Esophagus squamous epithelium (tissue), 5 donors: ENCODE data around the gene SLC35F3. TPM values are rescaled to one million over a fixed set of nuclear protein-coding genes. Genes with fewer than 3 reads are reported as not detected.

Experiments
- DNase-seq: peaks from one replicate; lab custom pipeline; 2025; lab: John Stamatoyannopoulos, UW
- H3K27ac ChIP-seq, 4 donors: fragments of 200-600 bp; sonication (generic); one replicate each; pipeline ENCODE4 v1.5.1; 2016 to 2019; ENCODE audit warnings: mild to moderate bottlenecking in 1 of 4
- H3K27me3 ChIP-seq, 4 donors: fragments of 200-600 bp; sonication (generic); 1 replicate in 3 of 4; 2 replicates in 1 of 4; pipeline versions ENCODE4 v1.5.1 to v1.6.0; 2017 to 2021; ENCODE audit warnings: antibody characterized with exemption in 1 of 4
- H3K36me3 ChIP-seq, 3 donors: fragments of 200-600 bp; sonication (generic); one replicate each; pipeline ENCODE4 v1.5.1; 2016 to 2019
- H3K4me1 ChIP-seq, 3 donors: fragments of 200-600 bp; sonication (generic); one replicate each; pipeline ENCODE4 v1.5.1; 2017 to 2019
- H3K4me3 ChIP-seq, 4 donors: fragments of 200-600 bp; sonication (generic); 1 replicate in 3 of 4; 2 replicates in 1 of 4; pipeline ENCODE4 v1.5.1; 2016 to 2019; ENCODE audit warnings: mild to moderate bottlenecking in 2 of 4, moderate library complexity in 1 of 4
- H3K9me3 ChIP-seq, 3 donors: fragments of 200-600 bp; sonication (generic); one replicate each; pipeline ENCODE4 v1.5.1; 2016 to 2019
- CTCF ChIP-seq, 6 experiments: fragments of 450-650 bp in 4 of 6; fragments of 200-600 bp in 2 of 6; sonication (generic) in 2 of 6; IDR thresholded peaks; one replicate each; pipeline ENCODE4 v1.5.1; 2016 to 2019; ENCODE audit warnings: antibody characterized with exemption in 6 of 6, mild to moderate bottlenecking in 4 of 6, moderate library complexity in 4 of 6
- POLR2A ChIP-seq, 4 donors: fragments of 450-650 bp; IDR thresholded peaks; one replicate each; pipeline ENCODE4 v1.6.1; 2017; ENCODE audit warnings: antibody characterized with exemption in 4 of 4, mild to moderate bottlenecking in 4 of 4, moderate library complexity in 3 of 4
- WGBS, 2 donors: methylation state at CpG; one replicate each; pipeline ENCODE4 v1.1.5; 2018; 5-methylcytosine and 5-hydroxymethylcytosine counted together
- intact Hi-C: fragments of 100-400 bp; cut with DNase I; formaldehyde crosslinking; loops from one replicate; pipeline ENCODE4 v1.15.0; 2022
- total RNA-seq, 4 donors: library from RNA; depleted of rRNA; stranded (reverse); fragments of >200 nt; gene quantifications; one replicate each; pipeline ENCODE4 v1.1.0, GENCODE V29; 2016
- donor health status: DM: yes; HTN: yes; CAD: no.

Gene SLC35F3
- total RNA-seq, 4 donors from 2014 or later, result 0.13 to 0.99 (median 0.55) TPM

DNA sequence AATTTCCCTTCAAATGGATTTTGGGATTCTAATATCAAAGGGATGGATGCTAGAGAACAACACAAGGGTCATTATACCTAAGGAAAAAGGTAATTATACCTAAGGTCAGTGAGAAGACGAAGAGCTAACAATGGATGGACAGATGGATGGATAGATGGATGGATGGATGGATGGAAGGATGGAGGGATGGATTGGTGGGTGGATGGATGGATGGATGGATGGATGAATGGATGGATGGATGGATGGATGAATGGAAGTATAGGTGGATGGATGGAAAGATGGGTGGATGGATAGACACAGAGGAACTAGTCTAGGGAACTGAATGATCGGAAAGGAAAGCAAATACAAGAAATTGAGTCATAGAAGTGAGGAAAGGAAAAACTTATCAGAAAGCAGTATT lies 34.0 kb downstream of the SLC35F3 start:
- Histone ChIP-seq H3K4me3 (no peak overlapping the region), H3K9me3 (no peaks in the 10 kb centered on the region), H3K4me1 (no peaks in the 10 kb centered on the region), H3K27ac (no peak overlapping the region), H3K36me3 (no peaks in the 10 kb centered on the region), H3K27me3 (peaks cover 0 to 9% (median 0%) of the 10 kb centered on the region in 4 donors)
- intact Hi-C loops, result no loop called here
- 71 to 76% methylated on average over 2 of the region's 2 CpGs for WGBS, 2 donors
- no peak for TF ChIP-seq POLR2A (IDR thresholded peaks at IDR 0.05)
- TF ChIP-seq CTCF (IDR thresholded peaks at IDR 0.05), result no peak
- no peak for DNase-seq

DNA sequence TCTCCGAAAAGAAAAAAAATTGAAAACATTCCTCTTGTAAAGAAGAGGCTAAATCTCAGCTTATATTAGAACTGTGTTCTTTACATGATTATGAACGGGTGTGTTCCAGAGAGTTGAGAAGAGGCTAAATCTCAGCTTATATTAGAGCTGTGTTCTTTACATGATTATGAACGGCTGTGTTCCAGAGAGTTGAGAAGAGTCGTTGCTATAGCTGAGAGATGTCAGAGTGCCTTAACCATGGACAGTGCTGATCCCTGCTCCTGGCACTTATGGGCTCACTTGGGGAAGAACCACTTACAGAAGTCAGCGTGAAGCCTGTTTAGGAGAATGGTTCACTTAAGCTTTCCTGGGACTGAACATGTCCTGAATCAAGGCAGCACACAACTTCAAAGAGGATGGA lies 35.0 kb downstream of the SLC35F3 start:
- no peaks in the 10 kb centered on the region for H3K4me1 ChIP-seq
- DNase-seq, result no peak
- peaks cover 0 to 9% (median 0%) of the 10 kb centered on the region in 4 donors for H3K27me3 ChIP-seq
- TF ChIP-seq CTCF (IDR thresholded peaks at IDR 0.05) (no peak), POLR2A (IDR thresholded peaks at IDR 0.05) (no peak)
- H3K9me3 ChIP-seq, result no peaks in the 10 kb centered on the region
- WGBS, 2 donors, result 71 to 89% methylated on average over 5 of the region's 5 CpGs
- no peak overlapping the region for H3K4me3 ChIP-seq
- intact Hi-C loops, result no loop called here
- H3K27ac ChIP-seq, result no peak overlapping the region
- no peaks in the 10 kb centered on the region for H3K36me3 ChIP-seq

DNA sequence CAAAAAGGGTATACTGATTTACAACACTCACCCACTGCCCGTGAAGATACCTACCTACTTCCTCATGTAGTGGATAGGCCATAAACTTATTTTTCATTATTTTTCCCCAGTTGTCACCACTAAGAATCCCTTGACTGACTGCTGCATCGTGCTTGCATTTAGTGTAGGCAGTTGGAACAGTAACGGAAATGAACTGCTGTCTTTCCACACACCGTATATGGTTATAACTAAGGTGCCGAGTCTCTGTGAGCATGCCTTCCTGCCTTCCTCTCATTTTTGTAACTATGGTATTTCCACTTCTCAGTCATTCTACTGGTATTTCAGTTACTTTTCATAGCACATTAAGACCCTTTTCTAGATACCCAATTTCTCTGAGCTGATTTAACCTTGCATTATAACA lies 36.4 kb downstream of the SLC35F3 start:
- H3K9me3 ChIP-seq, result no peaks in the 10 kb centered on the region
- DNase-seq, result no peak
- H3K4me3 ChIP-seq, result no peak overlapping the region
- H3K27ac ChIP-seq, result no peak overlapping the region
- no peaks in the 10 kb centered on the region for H3K4me1 ChIP-seq
- TF ChIP-seq POLR2A (IDR thresholded peaks at IDR 0.05) (no peak), CTCF (IDR thresholded peaks at IDR 0.05) (no peak)
- H3K27me3 ChIP-seq, result peaks cover 0 to 9% (median 0%) of the 10 kb centered on the region in 4 donors
- intact Hi-C loops, result no loop called here
- no peaks in the 10 kb centered on the region for H3K36me3 ChIP-seq
- 76 to 82% methylated on average over 5 of the region's 5 CpGs for WGBS, 2 donors

- DNase-seq, result no peak
- Histone ChIP-seq H3K9me3 (no peaks in the 10 kb centered on the region), H3K36me3 (no peaks in the 10 kb centered on the region), H3K27me3 (no peaks in the 10 kb centered on the region), H3K4me1 (no peaks in the 10 kb centered on the region), H3K27ac (no peak overlapping the region), H3K4me3 (no peak overlapping the region)
- intact Hi-C loops, result no loop called here
- WGBS, 2 donors, result 40 to 53% methylated on average over 4 of the region's 4 CpGs
- no peak for TF ChIP-seq CTCF (IDR thresholded peaks at IDR 0.05)
- TF ChIP-seq POLR2A (IDR thresholded peaks at IDR 0.05), result no peak
These were observed 40.1 kb downstream of the SLC35F3 start for GRCh38 chr1:233944601-233945000.

DNA sequence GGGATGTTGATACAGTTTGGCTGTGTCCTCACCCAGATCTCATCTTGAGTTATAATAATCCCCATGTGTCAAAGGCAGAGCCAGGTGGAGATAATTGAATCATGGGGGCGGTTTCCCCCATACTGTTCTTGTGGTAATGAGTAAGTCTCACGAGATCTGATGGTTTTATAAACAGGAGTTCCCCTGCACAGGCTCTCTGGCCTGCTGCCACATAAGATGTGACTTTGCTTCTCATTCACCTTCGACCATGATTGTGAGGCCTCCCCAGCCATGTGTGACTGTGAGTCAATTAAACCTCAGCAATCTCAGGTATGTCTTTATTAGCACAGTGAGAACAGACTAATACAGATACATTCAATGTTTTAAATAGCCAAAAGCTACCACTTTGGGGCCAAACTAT lies 41.1 kb downstream of the SLC35F3 start:
- no peaks in the 10 kb centered on the region for H3K36me3 ChIP-seq
- intact Hi-C loops, result no loop called here
- H3K4me1 ChIP-seq, result no peaks in the 10 kb centered on the region
- no peaks in the 10 kb centered on the region for H3K27me3 ChIP-seq
- H3K27ac ChIP-seq, result no peak overlapping the region
- H3K4me3 ChIP-seq, result no peak overlapping the region
- TF ChIP-seq POLR2A (IDR thresholded peaks at IDR 0.05) (no peak), CTCF (IDR thresholded peaks at IDR 0.05) (no peak)
- DNase-seq, result no peak
- 32 to 43% methylated on average over 3 of the region's 3 CpGs for WGBS, 2 donors
- H3K9me3 ChIP-seq, result peaks cover 0 to 2% (median 0%) of the 10 kb centered on the region in 3 donors
